GM18867 (cell line): ENCODE results near the gene TPSD1.
"Not testable (repeated sequence)": the region's sequence is repeated elsewhere in the genome, so short reads cannot be mapped to it uniquely, and the experiment has no call there.

Experiments
- ATAC-seq: cut with Tn5 transposase; IDR thresholded peaks from one replicate; pipeline ENCODE4 v1.9.1; 2021; ENCODE audit warnings: mild to moderate bottlenecking, moderate library complexity; ENCODE audit not compliant: unreplicated experiment

TPSD1 gene

DNA sequence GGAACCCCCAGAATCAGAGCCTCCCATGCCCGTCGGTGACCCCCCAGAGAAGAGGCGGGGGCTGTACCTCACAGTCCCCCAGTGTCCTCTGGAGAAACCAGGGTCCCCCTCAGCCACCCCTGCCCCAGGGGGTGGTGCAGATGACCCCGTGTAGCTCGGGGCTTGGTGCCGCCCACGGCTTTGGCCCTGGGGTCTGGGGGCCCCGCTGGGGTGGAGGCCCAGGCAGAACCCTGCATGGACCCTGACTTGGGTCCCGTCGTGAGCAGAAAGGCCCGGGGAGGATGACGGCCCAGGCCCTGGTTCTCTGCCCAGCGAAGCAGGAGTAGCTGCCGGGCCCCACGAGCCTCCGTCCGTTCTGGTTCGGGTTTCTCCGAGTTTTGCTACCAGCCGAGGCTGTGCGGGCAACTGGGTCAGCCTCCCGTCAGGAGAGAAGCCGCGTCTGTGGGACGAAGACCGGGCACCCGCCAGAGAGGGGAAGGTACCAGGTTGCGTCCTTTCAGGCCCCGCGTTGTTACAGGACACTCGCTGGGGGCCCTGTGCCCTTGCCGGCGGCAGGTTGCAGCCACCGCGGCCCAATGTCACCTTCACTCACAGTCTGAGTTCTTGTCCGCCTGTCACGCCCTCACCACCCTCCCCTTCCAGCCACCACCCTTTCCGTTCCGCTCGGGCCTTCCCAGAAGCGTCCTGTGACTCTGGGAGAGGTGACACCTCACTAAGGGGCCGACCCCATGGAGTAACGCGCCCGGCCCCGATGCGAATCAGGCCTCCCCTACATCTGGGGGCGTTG lies 34.8 kb upstream of the TPSD1 start:
- ATAC-seq, result no peak

DNA sequence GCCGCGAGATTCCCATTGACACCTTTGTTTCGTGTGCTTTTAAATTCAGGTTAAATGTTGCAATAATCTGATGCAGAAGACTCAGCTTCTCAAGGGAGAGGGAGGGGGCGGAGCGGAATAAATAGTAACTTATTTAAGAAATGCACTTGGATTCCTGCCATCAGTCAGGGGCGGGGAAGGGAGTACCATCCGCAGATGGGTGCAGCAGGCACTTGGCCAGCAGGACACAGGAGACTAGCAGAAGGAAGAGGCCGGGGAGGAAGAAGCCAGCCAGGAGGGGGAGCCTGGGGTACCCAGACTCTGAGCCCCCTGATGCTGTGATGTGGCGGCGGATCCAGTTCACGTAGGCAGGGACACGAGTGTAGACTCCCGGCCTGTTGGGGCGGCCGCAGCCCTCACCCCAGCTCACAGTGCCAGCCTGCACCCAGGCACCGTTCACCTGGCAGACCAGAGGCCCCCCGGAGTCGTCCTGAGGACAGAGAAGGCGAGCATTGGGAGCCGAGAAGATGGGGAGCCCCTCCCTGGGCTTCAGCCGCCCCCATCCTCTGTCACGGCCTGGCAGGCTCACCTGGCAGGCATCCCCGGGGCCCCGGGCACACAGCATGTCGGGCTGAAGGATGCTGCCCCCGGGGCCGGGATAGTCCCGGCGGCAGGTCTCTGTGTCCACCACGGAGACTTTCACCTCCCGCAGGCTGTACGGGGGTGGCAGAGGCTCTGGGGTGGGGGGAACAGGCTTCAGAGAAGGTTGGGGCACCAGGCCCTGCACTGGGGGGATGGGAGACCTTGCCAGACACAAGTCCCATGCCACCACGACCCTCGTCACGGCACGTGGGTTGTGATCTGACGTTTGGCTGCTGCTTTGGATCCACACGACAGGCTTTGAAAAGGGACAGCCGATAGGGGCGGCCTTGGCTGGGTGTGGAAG lies 34.0 kb upstream of the TPSD1 start:
- ATAC-seq, result no peak

DNA sequence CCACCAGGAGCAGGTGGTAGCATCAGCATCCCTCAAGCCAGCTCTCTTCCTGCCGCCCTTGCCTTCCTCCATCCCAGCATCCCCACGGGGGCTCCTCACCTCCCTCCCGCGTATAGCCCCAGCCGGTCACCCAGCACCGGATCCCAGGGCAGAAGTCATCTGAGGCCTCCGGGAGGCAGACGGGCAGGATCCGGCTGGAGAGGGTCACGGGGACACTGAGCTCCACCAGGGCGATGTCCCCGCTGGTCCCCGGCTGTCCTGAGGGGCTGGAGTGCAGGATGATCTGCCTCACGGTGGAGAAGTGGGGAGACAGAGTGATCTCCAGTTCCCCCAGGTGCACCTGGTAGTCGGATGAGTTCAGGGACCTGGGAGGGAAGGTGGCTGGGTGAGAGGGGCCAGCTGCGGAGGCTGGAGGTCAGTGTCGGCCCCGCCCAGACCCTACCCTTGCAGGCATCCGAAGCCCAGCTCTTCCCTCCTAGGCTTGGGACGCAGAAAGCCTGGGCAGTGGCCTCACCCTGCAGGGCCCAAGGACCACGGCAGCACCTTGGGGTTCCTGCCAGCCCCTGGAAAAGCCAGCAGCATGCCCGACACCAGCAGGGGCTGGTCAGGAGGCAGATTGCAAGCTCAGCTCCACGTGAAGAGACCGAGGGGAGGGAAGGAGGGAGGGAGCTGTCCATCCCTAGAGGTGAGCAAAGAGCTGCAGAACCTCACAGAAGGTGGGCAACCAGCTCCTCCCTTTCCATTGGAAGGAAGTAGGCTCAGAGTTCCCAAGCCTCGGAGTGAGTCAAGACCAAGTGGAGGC lies 33.1 kb upstream of the TPSD1 start:
- ATAC-seq, result no peak

DNA sequence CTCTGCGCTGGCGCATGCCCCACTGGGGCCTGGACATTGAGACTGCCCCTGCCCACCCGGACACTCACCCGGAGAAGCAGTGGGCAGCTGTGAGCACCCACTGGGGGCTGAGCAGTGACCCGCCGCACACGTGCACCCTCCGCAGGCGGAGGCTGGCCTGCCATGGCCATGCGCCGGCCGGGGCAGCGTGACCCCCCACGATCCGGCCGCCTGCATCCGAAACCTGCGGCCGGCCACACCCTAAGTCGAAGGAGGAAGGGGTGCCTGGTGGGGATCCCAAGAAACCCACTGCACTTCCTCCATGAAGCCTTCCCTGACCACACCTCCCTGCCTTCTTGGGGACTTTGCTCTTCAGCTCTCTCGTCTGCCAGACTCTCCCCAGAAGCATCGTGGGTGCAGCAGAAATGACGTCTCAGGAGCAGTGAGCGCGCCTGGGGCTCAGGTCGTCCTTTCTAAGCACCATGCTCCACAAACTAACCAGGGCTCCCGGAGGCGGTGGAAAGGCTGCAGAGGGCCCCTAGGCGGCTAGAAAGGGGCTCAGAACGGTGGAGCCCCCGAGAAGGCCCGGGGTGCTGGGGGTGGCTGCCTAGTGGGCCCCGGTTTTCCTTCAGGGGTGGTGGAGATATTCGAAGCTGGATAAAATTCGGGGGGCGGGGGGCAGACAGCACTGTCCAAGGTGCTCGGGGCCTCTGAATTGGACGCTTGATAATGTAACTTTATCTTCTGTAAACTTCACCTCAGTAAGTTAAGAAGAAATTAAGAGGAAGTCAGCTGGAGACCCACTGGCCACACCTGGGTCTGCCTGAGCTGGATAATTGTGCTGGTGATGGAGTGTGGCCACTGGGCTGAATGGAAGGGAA lies 32.3 kb upstream of the TPSD1 start:
- ATAC-seq, result no peak

DNA sequence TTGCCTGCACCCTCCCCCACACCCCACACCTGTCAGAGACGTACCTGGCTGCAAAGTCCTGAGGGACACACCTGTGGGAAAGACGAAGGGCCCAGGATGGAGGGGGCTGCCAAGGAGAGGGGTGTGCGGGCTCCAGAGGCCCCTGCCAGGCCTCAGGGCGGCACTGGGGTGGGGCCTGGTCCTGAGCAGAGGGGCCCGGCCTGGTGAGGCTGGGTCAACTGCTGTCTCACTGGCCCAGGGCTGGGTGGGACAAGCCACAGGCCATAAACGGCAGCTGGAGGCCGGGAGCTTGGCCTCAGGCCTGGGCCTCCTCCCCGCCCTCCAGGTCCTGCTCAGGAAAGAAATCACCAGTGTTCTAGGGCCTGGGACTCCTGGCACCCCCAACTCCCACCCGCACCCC lies 31.3 kb upstream of the TPSD1 start:
- no peak for ATAC-seq

DNA sequence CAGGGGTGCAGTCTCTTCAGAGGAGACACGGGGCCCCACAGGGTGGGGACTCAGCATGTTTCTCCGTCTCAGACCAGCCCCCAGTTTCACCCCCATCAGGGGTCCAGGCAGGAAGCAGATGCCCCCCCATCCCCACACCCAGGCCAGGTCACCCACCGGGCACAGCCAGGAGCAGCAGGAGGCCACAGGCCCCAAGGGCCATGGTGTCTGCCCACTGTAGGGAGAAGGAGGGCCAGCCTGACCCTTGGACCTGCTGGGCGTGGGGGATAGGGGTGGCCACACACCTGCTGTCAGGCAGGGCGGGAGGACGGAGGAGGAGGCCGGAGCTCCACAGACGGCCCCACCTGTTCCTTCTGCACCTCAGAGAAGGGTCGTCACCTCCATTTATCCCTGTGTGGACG lies 30.8 kb upstream of the TPSD1 start, which contains the start of gene TPSG1:
Gene TPSG1, minus strand, starts transcription at position 218 of the 401 bp plus-strand sequence. Its CDS starts 16 bp downstream, at position 202.
- ATAC-seq, result no peak

DNA sequence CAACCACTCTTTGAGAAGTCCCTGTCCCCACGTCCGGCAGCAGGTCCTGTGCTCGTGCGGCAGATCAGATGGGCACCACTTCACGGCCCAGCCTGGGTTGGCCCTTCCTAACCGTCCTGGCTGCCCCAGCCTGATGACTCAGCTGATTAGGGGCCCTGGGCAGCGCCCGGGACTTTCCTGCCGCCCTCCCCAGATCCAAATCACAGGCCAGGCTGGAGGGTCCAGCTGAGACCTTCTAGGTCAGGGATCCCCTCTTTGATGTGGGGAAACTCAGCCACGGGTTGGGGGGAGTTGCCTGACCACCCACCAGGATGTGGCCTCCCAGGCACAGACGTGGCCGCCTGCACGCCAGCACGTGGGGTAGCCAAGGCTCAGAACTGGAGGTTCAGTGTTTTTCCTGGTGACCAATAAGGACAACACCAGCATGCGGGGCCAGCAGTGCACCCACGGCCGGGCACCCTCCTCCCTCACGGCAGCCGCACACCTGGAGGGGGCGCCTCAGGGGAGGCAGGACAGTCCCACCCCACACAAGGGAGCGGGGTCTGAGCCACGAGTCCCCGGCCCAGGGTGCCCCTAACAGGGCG lies 30.0 kb upstream of the TPSD1 start:
- ATAC-seq, result not testable (repeated sequence)

DNA sequence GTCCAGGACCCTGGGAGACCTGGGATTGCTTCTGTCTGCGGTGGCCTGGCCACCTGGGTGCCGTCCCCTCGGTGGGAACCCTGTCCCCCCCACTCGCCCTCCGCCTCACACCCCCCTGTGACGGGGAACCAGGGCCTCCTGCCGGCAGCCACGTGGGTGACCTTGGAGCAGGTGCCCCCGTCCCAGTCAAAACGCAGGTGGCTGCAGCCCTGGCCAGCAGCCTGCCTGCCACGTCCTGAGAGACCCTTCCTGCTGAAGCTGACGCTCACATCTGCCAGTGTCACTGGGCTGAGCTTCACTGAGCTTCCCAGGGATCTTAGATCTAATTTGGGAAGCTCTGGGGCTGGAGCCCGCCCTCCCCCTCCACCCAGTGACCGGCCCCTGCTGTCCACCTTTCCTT lies 29.2 kb upstream of the TPSD1 start:
- not testable (repeated sequence) for ATAC-seq

DNA sequence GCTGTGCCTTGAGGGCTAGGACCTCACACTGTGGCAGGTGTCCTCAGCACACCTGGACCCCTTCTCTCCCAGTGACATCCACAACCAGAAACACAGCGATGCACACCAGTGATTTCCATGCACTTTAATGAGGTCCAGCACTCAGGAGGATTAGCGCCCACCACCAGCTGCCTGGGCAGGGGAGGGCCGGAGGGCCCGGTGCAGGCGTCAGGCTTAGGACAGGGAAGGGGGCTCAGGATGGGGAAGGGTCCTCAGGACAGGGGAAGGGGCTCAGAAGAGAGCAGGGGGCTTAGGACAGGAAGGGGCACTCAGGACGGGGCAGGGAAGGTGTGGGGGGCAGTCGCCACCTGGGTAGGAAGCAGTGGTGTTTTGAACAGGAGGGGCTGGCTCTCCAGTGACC lies 27.6 kb upstream of the TPSD1 start:
- not testable (repeated sequence) for ATAC-seq

DNA sequence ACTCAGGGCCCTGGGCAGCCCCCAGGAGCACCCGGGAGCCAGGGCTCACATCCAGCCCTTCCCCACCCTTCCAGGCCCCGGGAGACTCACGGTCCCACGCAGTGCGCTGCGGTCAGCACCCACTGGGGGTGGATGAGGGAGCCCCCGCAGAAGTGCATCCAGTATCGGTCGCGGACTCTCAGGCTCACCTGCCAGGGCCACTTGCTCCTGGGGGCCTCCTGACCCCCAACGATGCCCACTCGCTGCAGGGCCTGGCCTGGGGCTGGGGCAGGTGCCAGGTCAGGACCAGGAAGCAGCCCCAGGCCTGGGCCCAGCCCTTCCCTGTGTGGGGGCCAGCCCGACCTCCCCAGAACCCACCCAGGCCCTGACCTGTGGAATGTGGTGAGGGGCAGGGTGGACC lies 26.4 kb upstream of the TPSD1 start:
- not testable (repeated sequence) for ATAC-seq

DNA sequence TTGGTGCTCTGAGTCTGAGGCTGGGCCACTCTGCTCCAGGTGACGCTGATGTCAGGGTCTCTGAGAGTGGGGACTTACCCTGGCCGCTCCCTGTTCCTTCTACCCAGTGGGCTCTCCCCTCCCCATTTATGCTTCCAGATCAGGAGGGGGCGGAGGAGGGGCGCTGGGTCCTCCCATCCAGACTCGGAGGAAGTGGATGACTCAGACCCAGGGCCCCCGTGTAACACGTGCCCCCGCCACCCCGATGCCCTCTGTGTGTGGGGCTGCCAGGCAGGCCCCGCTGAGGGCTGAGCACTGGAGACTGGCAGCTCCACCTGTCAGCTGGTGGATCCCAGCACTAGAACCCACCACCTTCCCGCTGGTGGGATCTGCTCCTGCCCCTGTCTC lies 25.8 kb upstream of the TPSD1 start, which contains the start of gene TPSB2:
Gene TPSB2, minus strand, starts transcription at position 101 of the 387 bp plus-strand sequence. CDS start 233 bp downstream, outside the sequence.
- ATAC-seq, result not testable (repeated sequence)

DNA sequence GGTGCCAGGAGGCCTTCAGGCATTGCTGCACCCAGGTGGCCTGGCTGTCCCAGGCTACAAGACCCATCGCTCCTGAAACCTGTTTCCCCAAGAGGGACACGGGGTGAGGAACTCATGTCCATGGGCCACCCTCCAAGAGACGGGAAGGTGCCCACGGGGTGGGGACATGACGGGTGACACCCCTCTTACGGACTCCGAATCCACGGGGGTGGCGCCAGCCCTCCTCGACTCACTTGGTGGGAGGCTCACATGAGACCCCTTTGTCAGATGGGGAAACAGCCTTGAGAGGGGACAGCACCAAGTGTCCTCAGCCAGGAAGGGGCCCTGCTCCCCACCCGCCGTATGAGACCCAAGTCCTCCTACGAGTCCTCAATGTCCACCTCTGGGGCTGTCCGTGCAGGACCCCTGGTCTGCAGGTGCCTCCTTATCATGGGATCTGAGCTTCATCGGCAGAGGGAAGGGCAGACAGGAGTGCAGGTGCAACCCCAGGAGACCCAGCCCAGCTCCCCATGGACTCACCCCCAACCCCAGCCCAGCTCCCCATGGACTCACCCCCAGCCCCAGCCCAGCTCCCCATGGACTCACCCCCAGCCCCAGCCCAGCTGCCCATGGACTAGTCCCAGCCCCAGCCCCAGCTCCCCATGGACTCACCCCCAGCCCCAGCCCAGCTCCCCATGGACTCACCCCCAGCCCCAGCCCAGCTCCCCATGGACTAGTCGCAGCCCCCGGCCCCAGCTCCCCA lies 25.2 kb upstream of the TPSD1 start:
- not testable (repeated sequence) for ATAC-seq

DNA sequence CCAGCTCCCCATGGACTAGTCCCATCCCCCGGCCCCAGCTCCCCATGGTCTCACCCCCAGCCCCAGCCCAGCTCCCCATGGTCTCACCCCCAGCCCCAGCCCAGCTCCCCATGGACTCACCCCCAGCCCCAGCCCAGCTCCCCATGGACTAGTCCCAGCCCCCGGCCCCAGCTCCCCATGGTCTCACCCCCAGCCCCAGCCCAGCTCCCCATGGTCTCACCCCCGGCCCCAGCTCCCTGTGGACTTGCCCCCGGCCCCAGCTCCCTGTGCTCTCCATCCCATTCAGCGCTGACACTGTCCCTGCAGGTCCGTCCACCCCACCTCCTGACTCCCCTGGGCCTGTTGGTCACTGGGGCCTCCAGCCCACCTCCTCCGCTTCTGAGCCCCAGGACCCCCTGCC lies 24.6 kb upstream of the TPSD1 start:
- ATAC-seq, result not testable (repeated sequence)

DNA sequence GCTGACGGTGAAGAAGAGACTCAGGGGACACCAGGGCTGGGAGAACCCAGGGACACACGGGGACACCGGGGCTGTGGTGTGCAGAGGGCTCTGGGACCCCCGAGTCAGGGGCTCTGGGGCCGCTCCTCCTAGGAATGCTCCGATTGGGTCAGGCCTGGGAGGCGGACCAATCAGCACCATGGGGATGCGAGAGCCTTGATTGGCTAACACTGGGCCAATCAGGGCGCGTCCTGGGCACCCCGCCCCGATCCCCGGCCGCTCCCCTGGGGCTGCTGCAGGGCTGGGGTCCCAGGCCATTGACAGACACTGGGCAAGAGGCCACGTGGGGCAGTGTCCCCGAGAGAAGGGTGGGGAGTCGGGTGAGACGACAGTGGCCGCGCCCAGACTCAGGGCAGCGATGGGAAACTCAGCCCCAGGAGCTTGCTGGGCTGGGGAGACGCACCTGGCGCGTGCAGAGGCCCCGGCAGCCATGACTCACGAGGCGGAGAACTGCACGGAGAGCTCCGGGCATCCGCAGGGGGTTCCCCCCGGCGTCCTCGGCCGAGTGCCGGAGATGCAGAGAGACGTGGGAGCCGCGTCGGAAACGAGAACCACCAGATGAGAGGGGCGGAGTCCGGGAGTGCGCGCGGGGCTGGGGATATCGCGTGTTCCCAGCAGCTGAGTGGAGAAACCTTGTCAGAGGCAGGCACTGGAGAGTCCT lies 23.7 kb upstream of the TPSD1 start:
- not testable (repeated sequence) for ATAC-seq

DNA sequence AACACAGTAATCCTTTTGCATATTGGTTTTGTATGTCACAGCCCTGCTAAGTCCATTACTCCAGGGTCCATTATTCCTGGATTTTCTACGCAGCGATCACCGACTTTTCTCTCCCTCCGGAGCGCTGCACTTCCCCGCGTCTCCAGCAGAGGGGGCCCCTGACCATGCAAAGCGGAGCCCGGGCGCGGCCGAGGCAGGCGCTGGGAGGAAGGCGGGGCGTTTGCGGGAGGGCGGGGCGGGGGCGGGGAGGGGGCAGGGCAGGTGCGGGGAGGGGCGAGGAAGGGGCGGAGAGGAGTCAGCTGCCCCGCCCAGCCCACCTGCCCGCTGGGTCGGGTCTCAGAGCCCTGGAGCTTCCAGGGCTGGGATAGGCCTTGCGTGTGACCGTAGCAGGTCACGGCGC lies 19.2 kb upstream of the TPSD1 start:
- ATAC-seq, result not testable (repeated sequence)

DNA sequence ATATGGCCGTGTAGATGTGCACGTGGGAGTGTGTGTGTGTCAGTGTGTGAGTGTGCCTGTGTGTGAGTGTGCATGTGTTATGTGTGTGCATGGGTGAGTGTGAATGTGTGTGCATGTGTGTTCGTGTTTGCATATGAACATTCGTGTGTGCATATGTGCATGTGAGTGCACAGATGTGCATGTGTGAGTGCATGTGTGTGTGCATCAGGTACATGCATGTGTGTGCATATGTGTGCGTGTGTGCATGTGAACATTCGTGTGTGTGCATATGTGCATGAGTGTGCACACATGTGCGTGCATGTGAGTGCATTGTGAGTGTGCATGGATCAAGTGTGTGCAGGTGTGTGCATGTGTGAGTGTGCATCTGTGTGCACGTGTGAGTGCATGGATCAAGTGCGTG lies 17.9 kb upstream of the TPSD1 start:
- no peak for ATAC-seq

DNA sequence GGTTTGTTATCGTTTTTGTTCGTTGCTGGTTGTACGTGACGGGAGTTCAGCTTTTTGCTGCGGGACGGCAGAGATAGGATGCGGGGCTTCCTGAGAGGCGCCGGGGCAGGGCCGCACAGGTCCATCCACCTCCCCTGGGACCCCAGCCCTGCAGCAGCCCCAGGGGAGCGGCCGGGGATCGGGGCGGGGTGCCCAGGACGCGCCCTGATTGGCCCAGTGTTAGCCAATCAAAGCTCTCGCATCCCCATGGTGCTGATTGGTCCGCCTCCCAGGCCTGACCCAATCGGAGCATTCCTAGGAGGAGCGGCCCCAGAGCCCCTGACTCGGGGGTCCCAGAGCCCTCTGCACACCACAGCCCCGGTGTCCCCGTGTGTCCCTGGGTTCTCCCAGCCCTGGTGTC lies 17.0 kb upstream of the TPSD1 start:
- not testable (repeated sequence) for ATAC-seq

DNA sequence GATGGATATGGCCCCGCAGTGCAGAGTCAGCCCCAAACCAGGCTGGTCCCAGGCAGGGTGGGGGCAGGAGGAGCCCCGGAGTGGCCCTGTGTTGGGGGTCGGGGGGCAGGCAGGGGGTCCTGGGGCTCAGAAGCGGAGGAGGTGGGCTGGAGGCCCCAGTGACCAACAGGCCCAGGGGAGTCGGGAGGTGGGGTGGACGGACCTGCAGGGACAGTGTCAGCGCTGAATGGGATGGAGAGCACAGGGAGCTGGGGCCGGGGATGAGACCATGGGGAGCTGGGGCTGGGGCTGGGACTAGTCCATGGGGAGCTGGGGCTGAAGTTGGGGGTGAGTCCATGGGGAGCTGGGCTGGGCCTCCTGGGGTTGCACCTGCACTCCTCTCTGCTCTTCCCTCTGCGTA lies 16.3 kb upstream of the TPSD1 start:
- ATAC-seq, result not testable (repeated sequence)
